Hindlimb muscle (tissue), 1 donor: ENCODE measurements around the gene TMEM38A. TPM values are rescaled to one million over a fixed set of nuclear protein-coding genes. Genes with fewer than 3 reads are reported as not detected.
"Not testable (repeated sequence)": the region's sequence is repeated elsewhere in the genome, so short reads cannot be mapped to it uniquely, and the experiment has no call there.

ENCODE experiments used
- DNase-seq: peaks from one replicate; pipeline ENCODE4 v3.0.0-alpha.2; 2013
- polyA plus RNA-seq: library from polyadenylated mRNA; unstranded; fragments of 120-200 nt; gene quantifications from one replicate; pipeline ENCODE4 v1.2.1, GENCODE V29; 2013; ENCODE audit not compliant: insufficient read length

The TMEM38A gene
- polyA plus RNA-seq, 1 donor, result 159 TPM

DNA sequence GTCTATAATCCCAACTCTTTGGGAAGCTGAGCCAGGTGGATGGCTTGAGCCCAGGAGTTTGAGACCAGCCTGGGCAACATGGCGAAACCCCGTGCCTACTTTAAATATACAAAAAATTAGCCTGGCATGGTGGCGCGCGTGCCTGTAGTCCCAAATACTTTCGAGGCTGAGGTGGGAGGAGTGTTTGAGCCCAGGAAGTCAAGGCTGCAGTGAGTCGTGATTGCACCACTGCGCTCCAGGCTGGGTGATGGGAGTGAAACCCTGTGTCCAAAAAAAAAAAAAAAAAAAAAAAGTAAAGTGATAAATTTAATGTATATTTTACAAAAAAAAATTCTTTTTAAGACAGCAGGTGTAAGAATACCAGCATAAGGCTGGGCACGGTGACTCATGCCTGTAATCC is 17.6 kb downstream of the TMEM38A start:
- DNase-seq, result no peak

DNA sequence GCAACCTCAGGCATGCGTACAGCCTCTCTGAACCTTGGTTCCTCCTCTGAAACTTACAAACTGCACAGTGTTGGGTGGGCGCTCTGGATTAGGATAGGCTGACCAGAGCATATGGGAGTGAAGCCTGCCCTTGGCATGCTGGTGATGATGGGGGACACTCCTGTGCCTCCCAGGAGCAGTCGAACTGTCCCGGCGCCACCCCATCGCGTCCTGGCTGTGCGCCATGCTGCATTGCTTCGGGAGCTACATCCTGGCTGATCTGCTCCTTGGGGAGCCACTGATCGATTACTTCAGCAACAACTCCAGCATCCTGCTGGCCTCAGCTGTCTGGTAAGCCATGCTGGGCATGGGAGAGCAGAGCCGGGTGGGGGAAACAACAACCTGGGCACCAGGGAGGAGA is 18.9 kb downstream of the TMEM38A start:
- DNase-seq, result no peak

DNA sequence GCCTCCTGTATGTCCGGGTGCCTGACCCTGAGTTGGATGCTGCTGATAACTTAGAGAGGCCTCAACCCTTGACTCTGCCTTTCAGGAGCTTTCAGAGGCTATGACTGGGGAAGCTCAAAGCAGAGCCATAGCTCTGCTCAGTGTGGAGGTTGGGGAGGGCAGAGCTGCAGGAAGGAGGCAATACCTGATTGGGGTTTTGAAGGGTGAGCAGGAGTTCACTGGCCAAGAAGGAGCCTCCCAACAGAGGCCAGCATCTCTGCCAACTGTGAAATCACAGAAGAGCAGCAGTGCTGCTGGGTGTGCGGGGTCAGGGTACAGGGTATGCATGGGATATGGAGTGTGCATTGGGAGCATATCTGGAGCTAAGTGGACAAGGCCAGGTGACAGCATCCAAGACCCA is 21.6 kb downstream of the TMEM38A start:
- DNase-seq, result no peak

DNA sequence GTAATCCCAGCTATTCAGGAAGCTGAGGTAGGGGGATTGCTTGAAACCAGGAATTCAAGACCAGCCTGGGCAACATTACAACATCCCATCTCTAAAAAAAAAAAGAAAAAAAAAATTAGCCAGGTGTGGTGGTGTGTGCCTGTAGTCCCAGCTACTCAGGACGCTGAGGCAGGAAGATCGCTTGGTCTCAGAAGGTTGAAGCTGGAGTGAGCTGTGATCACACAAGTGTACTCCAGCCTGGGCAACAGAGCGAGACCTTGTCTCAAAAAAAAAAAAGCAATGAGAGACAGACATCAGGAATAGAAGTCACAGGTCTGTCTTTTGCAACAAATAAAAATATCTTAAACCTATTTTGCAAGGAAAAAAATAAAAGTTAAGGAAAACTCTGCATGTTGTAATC is 23.3 kb downstream of the TMEM38A start:
- no peak for DNase-seq

DNA sequence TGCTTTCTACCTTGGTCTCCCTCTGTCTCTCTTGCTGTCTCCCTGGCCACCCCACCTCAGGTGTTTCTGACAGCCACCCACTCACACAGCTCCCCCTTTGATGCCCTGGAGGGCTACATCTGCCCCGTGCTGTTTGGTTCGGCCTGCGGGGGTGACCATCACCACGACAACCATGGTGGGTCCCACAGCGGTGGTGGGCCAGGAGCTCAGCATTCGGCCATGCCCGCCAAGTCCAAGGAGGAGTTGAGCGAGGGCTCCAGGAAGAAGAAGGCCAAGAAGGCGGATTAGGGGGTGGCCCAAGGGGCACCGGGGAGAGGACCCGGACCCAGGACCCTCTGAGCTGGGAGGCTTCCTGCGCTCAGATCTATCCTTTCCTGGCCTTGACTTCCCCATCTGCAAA is 27.1 kb downstream of the TMEM38A start:
- no peak for DNase-seq

DNA sequence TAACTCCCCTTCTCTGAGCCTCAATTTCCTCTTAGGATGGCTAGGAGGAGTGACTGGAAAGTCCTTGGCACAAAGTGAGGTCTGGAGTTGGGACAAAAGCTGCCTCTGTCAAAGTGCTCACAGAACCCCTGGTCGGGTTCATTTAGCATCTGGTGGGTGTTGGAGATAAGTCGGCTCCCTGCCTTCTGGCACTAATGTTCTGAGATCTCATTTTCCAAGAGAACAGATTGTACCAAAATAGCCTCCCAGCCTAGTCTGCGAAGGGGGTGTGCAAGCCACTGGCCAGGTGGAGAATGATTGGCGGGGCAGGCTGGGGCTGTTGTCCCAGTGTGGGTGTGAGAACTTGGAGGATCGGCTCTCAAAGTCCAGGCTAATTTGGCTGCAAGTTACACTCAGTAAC is 38.0 kb downstream of the TMEM38A start:
- peak; percentile 31 for DNase-seq

DNA sequence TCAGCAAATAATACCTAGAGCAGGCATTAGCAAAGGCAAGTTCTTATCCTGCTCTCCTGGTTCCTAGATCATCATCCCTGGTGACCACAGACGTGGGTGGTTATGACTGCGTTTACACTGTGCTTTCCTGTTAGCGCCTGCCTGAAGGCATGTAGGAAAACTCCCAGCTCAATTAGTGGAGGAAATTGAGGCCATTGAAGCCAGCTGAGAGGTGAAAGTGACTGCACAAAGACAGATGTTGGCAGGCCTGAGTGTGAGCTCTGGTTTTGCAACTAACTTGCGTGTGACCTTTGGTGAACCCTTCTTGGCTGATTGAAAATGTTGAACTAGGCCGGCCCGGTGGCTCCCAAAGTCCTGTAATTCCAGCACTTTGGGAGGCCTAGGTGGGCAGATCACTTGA is 41.2 kb downstream of the TMEM38A start:
- DNase-seq, result peak; percentile 19

DNA sequence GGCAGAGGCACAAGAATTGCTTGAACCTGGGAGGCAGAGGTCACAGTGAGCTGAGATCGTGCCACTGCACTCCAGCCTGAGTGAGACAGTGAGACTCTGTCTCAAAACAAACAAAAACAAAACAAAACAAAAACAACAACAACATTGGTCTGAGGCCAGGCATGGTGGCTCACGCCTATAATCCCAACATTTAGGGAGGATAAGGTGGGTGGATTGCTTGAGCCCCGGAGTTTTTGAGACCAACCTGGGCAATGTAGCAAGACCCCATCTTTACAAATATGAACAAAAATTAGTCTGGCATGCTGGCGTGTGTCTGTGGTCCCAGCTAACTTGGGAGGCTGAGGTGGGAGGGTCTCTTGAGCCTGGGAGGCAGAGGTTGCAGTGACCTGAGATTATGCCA is 42.7 kb downstream of the TMEM38A start:
- no peak for DNase-seq

DNA sequence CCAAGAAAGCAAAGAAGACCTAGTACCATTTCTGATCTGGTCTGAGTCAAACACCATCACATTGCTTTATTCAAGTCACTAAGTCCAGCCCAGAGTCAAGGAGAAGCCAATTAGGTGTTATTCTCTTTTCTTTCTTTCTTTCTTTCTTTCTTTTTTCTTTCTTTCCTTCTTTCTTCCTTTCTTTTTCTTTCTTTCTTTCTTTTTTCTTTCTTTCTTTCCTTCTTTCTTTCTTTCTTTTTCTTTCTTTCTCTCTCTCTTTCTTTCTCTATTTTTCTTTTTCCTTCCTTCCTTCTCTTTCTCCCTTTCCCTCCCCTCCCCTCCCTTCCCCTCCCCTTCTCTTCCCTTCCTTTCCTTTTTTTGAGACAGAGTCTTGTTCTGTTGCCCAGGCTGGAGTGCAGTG is 49.9 kb downstream of the TMEM38A start:
- DNase-seq, result not testable (repeated sequence)

DNA sequence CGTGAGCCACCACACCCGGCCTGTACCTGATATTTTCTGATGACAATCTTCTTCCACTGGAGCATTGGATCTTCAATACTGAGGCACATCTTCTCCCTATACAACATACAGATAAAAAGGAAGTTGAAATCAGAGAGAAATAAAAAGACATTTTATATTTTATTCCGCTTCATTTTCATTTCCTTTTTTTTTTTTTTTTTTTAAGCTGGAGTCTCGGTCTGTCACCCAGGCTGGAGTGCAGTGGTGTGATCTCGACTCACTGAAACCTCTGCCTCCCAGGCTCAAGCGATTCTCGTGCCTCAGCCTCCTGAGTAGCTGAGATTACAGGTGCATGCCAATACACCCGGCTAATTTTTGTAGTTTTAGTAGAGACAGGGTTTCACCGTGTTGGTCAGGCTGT is 51.4 kb downstream of the TMEM38A start:
- DNase-seq, result not testable (repeated sequence)

DNA sequence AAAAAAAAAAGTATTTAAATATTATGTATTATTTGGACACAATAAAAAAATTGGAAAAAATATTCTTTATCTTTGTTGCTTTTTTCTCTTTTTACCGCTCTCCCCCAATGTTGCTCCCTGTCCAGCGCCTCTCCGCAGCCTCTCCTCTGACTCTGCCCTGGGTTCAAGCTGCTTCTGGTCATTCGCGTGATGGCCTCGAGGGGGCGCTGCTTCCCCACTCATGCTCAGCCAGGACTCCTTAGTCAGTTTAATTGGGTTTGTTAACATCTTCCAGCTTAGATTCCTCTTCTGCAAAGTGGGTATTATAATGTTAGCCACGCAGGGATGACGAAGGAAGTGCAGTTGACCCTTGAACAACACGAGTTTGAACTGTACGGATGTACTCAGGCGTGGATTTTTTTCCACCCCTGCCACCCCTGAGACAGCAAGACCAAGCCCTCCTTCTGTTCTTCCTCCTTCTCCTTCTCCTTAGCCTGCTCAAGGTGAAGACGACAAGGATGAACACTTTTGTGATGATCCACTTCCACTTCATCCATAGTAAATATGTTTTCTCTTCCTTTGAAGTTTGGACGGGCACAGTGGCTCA is 53.9 kb downstream of the TMEM38A start:
- no peak for DNase-seq

DNA sequence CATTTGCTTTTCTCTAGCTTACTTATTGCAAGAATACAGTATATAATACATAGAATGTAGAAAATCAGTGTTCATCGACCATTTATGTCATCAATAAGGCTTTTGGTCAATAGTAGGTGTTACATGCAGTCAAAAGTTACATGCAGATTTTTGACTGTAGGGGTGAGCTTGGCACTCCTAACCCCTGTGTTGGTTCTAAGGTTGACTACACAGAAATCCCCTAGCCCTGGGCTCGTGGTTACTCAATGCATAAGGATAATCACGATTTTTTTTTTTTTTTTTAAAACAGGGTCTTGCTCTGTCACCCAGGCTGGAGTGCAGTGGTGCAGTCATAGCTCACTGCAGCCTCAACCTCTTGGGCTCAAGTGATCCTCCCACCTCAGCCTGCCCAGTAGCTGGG is 54.7 kb downstream of the TMEM38A start:
- DNase-seq, result no peak

DNA sequence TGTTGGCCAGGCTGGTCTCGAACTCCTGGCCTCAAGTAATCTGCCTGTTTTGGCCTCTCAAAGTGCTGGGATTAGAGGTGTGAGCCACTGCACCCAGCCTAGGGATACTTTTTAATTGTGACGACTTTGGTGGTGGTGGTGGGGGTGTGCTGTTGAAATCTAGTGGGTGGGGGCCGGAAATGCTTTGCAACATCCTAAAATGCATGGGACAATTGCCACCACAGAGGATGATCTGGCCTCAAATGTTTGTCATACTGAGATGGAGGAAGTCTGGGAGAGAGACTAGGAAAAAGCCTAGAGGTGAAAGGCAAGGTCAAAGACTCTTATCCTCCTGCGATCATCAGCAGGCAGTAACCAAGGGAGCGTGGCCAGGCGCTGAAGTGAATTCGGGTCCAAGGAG is 60.1 kb downstream of the TMEM38A start:
- DNase-seq, result no peak

DNA sequence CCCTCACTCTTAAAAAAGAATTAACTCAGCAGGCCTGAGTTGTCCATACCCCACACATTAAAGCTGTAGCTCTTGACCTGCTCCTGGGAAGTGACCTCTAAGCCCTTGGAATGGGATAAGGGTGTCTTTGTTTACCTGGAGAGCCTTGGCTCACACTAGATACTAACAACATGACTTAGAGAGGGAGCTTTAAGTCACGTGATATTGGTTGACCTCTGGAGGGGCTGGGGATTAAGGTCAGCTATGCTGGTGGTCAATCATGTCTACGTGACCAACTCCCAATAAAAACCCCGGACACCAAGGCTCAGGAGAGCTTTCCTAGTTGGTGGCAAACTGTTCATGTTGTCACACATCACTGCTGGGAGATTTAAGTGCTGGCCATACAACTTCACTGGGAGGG is 61.7 kb downstream of the TMEM38A start:
- DNase-seq, result no peak

DNA sequence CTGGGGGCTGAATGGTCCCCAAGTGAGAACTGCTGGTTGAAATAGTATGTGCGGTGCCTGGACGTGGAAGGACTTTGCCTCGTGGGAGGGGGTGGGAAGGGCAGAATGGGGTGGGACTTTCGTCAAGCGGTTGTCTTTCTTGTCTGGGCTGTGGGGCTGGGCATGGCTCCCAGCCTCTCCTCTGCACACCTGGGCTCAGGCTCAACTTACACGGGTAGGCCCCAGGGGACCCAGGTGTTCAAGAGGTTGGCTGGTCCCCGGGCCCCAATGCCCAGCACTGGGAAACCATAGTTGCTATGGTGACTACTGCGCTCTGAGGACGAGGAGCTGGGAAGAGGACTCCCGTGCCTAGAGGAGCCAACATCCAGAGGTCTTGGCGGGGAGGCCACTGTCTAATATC is 66.0 kb downstream of the TMEM38A start:
- no peak for DNase-seq

DNA sequence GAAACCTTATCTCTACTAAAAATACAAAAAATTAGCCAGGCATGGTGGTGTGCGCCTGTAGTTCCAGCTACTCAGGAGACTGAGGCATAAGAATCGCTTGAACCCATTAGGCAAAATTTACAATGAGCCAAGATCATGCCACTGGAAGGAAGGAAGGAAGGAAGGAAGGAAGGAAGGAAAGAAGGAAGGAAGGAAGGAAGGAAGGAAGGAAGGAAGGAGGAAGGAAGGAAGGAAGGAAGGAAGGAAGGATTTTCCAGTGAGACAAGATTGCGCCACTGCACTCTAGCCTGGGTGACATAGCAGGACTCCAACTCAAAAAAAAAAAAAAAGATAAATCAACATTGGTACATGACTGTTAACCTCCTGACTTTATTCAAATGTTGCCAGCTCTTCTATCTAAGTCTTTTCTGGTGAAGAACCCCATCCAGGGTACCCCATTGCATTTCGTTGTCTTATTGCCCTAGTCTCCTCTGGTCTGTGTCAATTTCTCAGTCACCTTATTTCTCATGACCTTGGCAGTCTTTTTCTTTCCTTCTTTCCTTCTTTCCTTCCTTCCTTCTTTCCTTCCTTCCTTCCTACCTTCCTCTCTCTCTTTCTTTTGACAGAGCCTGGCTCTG is 74.8 kb downstream of the TMEM38A start:
- not testable (repeated sequence) for DNase-seq

DNA sequence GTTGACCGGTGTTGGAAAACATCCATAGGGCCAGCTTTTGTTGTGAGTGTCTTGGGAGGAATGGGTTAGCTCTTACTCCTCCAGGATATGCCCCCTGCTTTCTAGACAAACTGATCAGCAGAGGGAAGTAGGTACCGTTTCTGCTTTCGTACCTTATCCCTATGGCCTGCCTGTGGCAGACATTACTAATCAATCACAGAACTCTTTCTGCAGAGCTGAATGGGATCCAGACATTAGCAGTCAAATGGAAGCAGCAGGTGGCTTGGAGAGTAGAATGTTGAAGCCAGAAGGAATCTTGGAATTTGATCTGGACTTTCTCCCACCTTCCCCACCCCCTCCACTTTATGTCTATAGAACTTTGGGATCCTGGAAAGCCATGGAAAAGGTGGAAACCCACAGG is 75.8 kb downstream of the TMEM38A start:
- no peak for DNase-seq

DNA sequence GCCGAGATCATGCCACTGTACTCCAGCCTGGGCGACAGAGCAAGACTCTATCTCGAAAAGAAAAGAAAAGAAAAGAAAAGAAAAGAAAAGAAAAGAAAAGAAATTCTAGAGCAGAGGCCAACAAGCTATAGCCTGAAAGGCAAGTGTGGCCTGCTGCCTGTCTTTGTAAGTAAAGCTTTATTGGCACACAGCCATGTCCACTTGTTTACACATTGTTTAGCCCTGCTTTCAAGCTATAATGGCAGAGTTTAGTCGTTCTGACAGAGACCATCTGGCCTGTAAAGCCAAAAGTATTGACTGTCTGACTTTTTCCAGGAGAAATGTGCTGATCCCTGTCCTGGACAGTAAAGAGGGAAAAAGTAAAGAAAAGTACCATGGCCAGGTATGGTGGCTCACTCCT is 77.0 kb downstream of the TMEM38A start:
- no peak for DNase-seq

DNA sequence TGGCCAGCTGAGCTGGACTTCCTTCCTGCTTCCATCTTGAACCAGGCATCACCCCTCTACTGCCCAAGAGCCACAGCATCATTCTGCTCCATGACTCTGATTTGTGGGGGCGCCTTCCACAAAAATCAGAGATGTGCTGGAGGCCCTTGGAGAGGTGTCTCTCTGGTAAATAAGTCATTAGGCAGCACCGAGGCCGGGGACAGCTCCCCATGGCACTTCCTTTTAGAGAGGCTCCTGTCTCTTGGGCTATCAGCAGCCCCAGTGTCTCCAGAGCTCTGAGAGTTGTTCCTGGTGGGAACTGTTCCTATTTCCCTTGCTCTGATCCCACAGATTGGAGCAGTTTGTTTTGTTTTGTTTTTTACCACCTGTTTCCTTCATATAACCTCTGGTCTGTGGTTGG is 78.6 kb downstream of the TMEM38A start:
- no peak for DNase-seq

Other genes with a start within 250 kb of the TMEM38A start
- gene EPS15L1, start 189.2 kb upstream of the TMEM38A start, polyA plus RNA-seq, result 26.4 TPM
- gene CALR3, start 165.0 kb upstream of the TMEM38A start, polyA plus RNA-seq, result not detected
- 6.2 TPM for gene C19orf44, start 164.7 kb upstream of the TMEM38A start, polyA plus RNA-seq
- gene CHERP, start 118.7 kb upstream of the TMEM38A start, polyA plus RNA-seq, result 41.1 TPM
- gene SLC35E1, start 88.7 kb upstream of the TMEM38A start, polyA plus RNA-seq, result 32.3 TPM
- 8.6 TPM for gene MED26, start 32.9 kb upstream of the TMEM38A start, polyA plus RNA-seq
- 52.2 TPM for gene SMIM7, start 995 bp upstream of the TMEM38A start, polyA plus RNA-seq
- 0.14 TPM for gene NWD1, start 58.7 kb downstream of the TMEM38A start, polyA plus RNA-seq
- 43.5 TPM for gene SIN3B, start 168.3 kb downstream of the TMEM38A start, polyA plus RNA-seq
- 0.18 TPM for gene F2RL3, start 227.9 kb downstream of the TMEM38A start, polyA plus RNA-seq